Measurements from ENCODE around the gene SIM2. TPM values are rescaled to one million over a fixed set of nuclear protein-coding genes. Genes with fewer than 3 reads are reported as not detected.

Gene SIM2
- total and polyA plus RNA-seq, 2 of the 13 experiments (the other 11 are each of a cell fraction or from before 2014, with no cell fraction given), result 0.36 to 0.53 TPM

GRCh38 chr21:36730291-36731281, 31.7 kb downstream of the SIM2 start (continued):
- peak; percentile 88 for TF ChIP-seq RXRA (CRISPR knock-in tag; IDR thresholded peaks at IDR 0.05)
- TF ChIP-seq, protein P1, sequence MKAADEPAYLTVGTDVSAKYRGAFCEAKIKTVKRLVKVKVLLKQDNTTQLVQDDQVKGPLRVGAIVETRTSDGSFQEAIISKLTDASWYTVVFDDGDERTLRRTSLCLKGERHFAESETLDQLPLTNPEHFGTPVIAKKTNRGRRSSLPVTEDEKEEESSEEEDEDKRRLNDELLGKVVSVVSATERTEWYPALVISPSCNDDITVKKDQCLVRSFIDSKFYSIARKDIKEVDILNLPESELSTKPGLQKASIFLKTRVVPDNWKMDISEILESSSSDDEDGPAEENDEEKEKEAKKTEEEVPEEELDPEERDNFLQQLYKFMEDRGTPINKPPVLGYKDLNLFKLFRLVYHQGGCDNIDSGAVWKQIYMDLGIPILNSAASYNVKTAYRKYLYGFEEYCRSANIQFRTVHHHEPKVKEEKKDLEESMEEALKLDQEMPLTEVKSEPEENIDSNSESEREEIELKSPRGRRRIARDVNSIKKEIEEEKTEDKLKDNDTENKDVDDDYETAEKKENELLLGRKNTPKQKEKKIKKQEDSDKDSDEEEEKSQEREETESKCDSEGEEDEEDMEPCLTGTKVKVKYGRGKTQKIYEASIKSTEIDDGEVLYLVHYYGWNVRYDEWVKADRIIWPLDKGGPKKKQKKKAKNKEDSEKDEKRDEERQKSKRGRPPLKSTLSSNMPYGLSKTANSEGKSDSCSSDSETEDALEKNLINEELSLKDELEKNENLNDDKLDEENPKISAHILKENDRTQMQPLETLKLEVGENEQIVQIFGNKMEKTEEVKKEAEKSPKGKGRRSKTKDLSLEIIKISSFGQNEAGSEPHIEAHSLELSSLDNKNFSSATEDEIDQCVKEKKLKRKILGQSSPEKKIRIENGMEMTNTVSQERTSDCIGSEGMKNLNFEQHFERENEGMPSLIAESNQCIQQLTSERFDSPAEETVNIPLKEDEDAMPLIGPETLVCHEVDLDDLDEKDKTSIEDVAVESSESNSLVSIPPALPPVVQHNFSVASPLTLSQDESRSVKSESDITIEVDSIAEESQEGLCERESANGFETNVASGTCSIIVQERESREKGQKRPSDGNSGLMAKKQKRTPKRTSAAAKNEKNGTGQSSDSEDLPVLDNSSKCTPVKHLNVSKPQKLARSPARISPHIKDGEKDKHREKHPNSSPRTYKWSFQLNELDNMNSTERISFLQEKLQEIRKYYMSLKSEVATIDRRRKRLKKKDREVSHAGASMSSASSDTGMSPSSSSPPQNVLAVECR (CRISPR knock-in tag; IDR thresholded peaks at IDR 0.05; ENCODE audit: borderline replicate concordance), result peak; percentile 28; the same call in 1 of the 2 replicates
- TF ChIP-seq, protein P2, sequence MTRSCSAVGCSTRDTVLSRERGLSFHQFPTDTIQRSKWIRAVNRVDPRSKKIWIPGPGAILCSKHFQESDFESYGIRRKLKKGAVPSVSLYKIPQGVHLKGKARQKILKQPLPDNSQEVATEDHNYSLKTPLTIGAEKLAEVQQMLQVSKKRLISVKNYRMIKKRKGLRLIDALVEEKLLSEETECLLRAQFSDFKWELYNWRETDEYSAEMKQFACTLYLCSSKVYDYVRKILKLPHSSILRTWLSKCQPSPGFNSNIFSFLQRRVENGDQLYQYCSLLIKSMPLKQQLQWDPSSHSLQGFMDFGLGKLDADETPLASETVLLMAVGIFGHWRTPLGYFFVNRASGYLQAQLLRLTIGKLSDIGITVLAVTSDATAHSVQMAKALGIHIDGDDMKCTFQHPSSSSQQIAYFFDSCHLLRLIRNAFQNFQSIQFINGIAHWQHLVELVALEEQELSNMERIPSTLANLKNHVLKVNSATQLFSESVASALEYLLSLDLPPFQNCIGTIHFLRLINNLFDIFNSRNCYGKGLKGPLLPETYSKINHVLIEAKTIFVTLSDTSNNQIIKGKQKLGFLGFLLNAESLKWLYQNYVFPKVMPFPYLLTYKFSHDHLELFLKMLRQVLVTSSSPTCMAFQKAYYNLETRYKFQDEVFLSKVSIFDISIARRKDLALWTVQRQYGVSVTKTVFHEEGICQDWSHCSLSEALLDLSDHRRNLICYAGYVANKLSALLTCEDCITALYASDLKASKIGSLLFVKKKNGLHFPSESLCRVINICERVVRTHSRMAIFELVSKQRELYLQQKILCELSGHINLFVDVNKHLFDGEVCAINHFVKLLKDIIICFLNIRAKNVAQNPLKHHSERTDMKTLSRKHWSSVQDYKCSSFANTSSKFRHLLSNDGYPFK (CRISPR knock-in tag; IDR thresholded peaks at IDR 0.05; ENCODE audit: borderline replicate concordance), result 0 out of 2 replicates have a peak, but pooled peaks have one; percentile 24
- no peak for TF ChIP-seq JUND (CRISPR knock-in tag; IDR thresholded peaks at IDR 0.05)
- TF ChIP-seq ZNF180 (CRISPR knock-in tag; IDR thresholded peaks at IDR 0.05; ENCODE audit: borderline replicate concordance, low read depth), result no peak
- TF ChIP-seq JUN (CRISPR knock-in tag; IDR thresholded peaks at IDR 0.05), result no peak
- TF ChIP-seq JARID2 (CRISPR knock-in tag; IDR thresholded peaks at IDR 0.05; ENCODE audit: insufficient replicate concordance), result no peak
- TF ChIP-seq ZNF83 (CRISPR knock-in tag; IDR thresholded peaks at IDR 0.05; ENCODE audit: borderline replicate concordance), result no peak
- no peak for TF ChIP-seq SOX13 (IDR thresholded peaks at IDR 0.05)
- TF ChIP-seq SOX13 (CRISPR knock-in tag; conservative IDR thresholded peaks at IDR 0.05 in 1 of 2, IDR thresholded peaks at IDR 0.05 in 1 of 2), result 0 out of 4 replicates have a peak, but pooled peaks of 1 of the 2 experiments have one; percentile 47
- no peak for TF ChIP-seq POGK (CRISPR knock-in tag; conservative IDR thresholded peaks at IDR 0.05)
- peak; percentile 85 for TF ChIP-seq BCL6 (CRISPR knock-in tag; IDR thresholded peaks at IDR 0.05)
- no peak for TF ChIP-seq SRSF1 (optimal IDR thresholded peaks at IDR 0.05; ENCODE audit: low read depth, low read length)
- no peak for TF ChIP-seq MBD4 (IDR thresholded peaks at IDR 0.05; ENCODE audit: borderline replicate concordance, low read length)
- TF ChIP-seq ZNF264 (CRISPR knock-in tag; IDR thresholded peaks at IDR 0.05), result 0 out of 2 replicates have a peak, but pooled peaks have one; percentile 34
- TF ChIP-seq BRCA1 (CRISPR knock-in tag; IDR thresholded peaks at IDR 0.05), result no peak
- peak; percentile 11 for TF ChIP-seq YY1 (IDR thresholded peaks at IDR 0.05; ENCODE audit: insufficient read depth, insufficient replicate concordance, low read depth, low read length)
- no peak for TF ChIP-seq CENPT (CRISPR knock-in tag; IDR thresholded peaks at IDR 0.05; ENCODE audit: low read depth)

Data from HepG2 (cell line).